IPS DF 6.9 (cell line): Measurements from ENCODE around the gene VWA2.

Source experiments
- DNase-seq: peaks from one replicate; pipeline ENCODE4 v3.0.0-alpha.2; 2013; ENCODE audit warnings: low read depth, low spot score
- H3K27ac ChIP-seq: one replicate; pipeline ENCODE4 v1.5.1; 2013; ENCODE audit warnings: low read length, control low read depth
- H3K27me3 ChIP-seq: 2 replicates; pipeline ENCODE4 v1.6.1; 2013; ENCODE audit warnings: mild to moderate bottlenecking, low read length; ENCODE audit not compliant: control insufficient read depth, insufficient read depth
- H3K36me3 ChIP-seq: 2 replicates; pipeline ENCODE4 v1.6.1; 2013; ENCODE audit warnings: low read length; ENCODE audit not compliant: control insufficient read depth, insufficient read depth
- H3K4me1 ChIP-seq: 2 replicates; pipeline ENCODE4 v1.6.1; 2013; ENCODE audit warnings: low read length; ENCODE audit not compliant: control insufficient read depth, insufficient read depth
- H3K4me3 ChIP-seq: 2 replicates; pipeline ENCODE4 v1.5.1; 2013; ENCODE audit warnings: mild to moderate bottlenecking, low read length
- H3K9me3 ChIP-seq: 2 replicates; pipeline ENCODE4 v1.6.1; 2013; ENCODE audit warnings: low read length, inconsistent platforms; ENCODE audit not compliant: control insufficient read depth, insufficient read depth
- WGBS: extraction: QIAGEN DNeasy Blood & Tissue Kit; methylation state at CpG from one replicate; pipeline ENCODE4 v1.1.7; 2013; ENCODE audit warnings: mixed read lengths, missing lambda C conversion rate; ENCODE audit not compliant: insufficient read length, insufficient coverage; 5-methylcytosine and 5-hydroxymethylcytosine counted together

VWA2 gene

GRCh38 chr10:114274616-114275453 lies 35.8 kb downstream of the VWA2 start:
- no CpG with 5 or more reads among the region's 16 CpGs for WGBS
- no peaks in the 10 kb centered on the region for H3K36me3 ChIP-seq
- no peaks in the 10 kb centered on the region for H3K4me1 ChIP-seq
- no peak overlapping the region for H3K27ac ChIP-seq
- DNase-seq = no peak
- H3K9me3 ChIP-seq = no peaks in the 10 kb centered on the region
- H3K4me3 ChIP-seq = no peak overlapping the region
- H3K27me3 ChIP-seq = no peaks in the 10 kb centered on the region

DNA sequence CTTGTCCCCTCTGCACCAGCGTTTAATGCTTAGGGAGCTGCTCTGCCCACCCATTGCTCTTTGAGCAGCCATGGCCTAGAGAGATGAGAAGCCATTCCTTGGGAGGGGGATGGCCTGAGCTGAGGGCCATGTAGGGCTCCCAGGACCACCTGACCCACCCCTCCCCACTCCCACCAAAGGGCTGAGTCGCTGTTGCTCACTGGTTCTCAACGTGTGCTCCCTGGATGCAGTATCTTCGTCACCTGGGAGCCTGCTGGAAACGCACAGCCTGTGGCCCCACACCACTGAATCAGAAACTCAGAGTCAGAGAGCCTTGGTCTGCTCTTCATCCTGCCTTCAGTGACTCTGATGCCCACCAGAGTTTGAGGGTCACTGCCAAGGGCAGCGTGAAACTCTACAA lies 37.0 kb downstream of the VWA2 start:
- WGBS = no CpG with 5 or more reads among the region's 6 CpGs
- Histone ChIP-seq H3K36me3 (no peaks in the 10 kb centered on the region), H3K27ac (no peak overlapping the region), H3K4me3 (no peak overlapping the region), H3K27me3 (no peaks in the 10 kb centered on the region), H3K4me1 (no peaks in the 10 kb centered on the region), H3K9me3 (no peaks in the 10 kb centered on the region)
- DNase-seq = no peak

DNA sequence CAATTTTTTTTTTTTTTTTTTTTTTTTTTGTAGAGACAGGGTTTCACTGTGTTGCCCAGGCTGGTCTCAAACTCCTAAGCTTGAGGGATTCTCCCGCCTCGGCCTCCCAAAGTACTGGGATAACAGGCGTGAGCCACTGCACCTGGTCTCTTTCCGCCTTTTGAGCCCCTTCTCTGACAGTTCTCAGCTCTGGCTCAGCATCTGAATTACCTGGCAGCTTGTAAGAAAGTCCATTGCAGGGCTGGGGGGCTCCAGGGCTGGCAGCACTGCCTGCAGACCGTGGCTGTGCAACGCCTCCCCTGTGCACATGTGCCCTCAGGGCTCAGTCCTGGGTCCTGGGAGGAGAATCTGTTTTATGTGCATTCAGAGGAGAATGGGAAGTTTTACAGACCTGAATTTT lies 37.6 kb downstream of the VWA2 start:
- Histone ChIP-seq H3K36me3 (no peaks in the 10 kb centered on the region), H3K4me3 (no peak overlapping the region), H3K9me3 (no peaks in the 10 kb centered on the region), H3K4me1 (no peaks in the 10 kb centered on the region), H3K27ac (no peak overlapping the region), H3K27me3 (no peaks in the 10 kb centered on the region)
- WGBS = no CpG with 5 or more reads among the region's 6 CpGs
- no peak for DNase-seq

GRCh38 chr10:114278140-114278883 lies 39.3 kb downstream of the VWA2 start:
- WGBS = no CpG with 5 or more reads among the region's 22 CpGs
- H3K4me3 ChIP-seq = no peak overlapping the region
- no peaks in the 10 kb centered on the region for H3K4me1 ChIP-seq
- H3K36me3 ChIP-seq = no peaks in the 10 kb centered on the region
- no peak for DNase-seq
- H3K27me3 ChIP-seq = no peaks in the 10 kb centered on the region
- no peaks in the 10 kb centered on the region for H3K9me3 ChIP-seq
- H3K27ac ChIP-seq = no peak overlapping the region

GRCh38 chr10:114278884-114279191 lies 39.8 kb downstream of the VWA2 start:
- H3K9me3 ChIP-seq = no peaks in the 10 kb centered on the region
- no peak overlapping the region for H3K27ac ChIP-seq
- H3K4me3 ChIP-seq = no peak overlapping the region
- H3K27me3 ChIP-seq = no peaks in the 10 kb centered on the region
- no peak for DNase-seq
- no peaks in the 10 kb centered on the region for H3K4me1 ChIP-seq
- WGBS = no CpG with 5 or more reads among the region's 4 CpGs
- H3K36me3 ChIP-seq = no peaks in the 10 kb centered on the region

GRCh38 chr10:114279289-114279688 lies 40.2 kb downstream of the VWA2 start:
- no peak for DNase-seq
- Histone ChIP-seq H3K27me3 (no peaks in the 10 kb centered on the region), H3K36me3 (no peaks in the 10 kb centered on the region), H3K9me3 (no peaks in the 10 kb centered on the region), H3K4me1 (no peaks in the 10 kb centered on the region), H3K27ac (no peak overlapping the region), H3K4me3 (no peak overlapping the region)
- no CpG with 5 or more reads among the region's 4 CpGs for WGBS

DNA sequence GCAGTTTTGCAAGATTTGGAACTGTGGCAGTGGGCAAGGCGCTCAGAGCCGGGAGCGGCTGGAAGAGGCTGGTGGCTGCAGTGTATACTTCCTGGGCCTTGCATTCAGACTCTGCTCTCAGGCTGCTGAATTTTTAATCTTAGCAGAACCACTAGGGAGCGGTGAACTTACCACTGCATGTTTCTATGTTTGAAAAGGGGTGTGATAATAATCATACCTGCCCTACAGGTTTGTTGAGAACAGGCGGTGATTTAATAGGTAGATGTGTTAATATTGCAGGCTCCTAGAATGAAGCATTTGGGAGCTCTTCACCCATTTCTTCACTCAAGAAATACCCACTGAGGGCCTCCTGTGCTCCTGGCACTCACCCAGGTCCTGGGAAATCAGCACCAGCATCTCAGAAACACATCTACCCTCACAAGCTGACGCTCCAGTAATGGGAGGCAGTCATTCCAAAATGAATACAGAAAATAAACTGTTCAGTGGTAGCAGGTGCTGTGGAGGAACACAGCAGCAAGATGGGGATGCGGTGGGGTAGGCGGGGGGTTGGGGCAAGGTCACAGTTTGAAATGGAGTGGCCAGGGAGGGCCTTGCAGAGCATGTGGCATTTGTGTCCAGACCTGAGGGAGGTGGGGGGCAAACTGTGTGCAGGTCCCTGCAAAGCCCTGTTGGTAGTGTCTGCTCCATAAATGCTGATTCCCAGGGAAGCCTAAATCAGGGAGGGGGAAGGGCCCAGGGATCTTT lies 41.0 kb downstream of the VWA2 start:
- WGBS = no CpG with 5 or more reads among the region's 8 CpGs
- H3K27me3 ChIP-seq = no peaks in the 10 kb centered on the region
- no peaks in the 10 kb centered on the region for H3K9me3 ChIP-seq
- no peaks in the 10 kb centered on the region for H3K36me3 ChIP-seq
- no peaks in the 10 kb centered on the region for H3K4me1 ChIP-seq
- H3K4me3 ChIP-seq = no peak overlapping the region
- DNase-seq = no peak
- no peak overlapping the region for H3K27ac ChIP-seq

GRCh38 chr10:114281006-114281405 lies 42.0 kb downstream of the VWA2 start:
- Histone ChIP-seq H3K9me3 (no peaks in the 10 kb centered on the region), H3K4me1 (no peaks in the 10 kb centered on the region), H3K4me3 (no peak overlapping the region), H3K36me3 (no peaks in the 10 kb centered on the region), H3K27me3 (no peaks in the 10 kb centered on the region), H3K27ac (no peak overlapping the region)
- no CpG with 5 or more reads among the region's 7 CpGs for WGBS
- no peak for DNase-seq

DNA sequence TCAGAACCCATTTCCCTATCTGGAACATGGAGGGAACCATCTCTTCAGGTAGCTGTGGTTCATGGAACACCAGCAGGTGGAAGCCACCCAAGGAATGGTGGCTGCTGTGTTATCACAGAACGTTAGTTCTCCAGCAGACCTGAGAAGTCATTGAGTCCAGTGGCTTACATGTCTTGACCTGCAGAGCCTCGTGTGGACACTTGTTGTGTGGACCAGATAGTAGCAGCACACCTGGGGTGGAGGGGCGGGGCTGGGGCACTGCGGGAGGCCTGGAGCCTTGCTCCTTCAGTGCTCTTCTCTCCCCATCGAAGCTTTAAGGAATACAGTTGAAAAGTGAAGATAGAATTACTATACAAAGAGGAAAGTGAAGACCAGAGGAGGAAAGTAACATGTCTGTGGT lies 42.4 kb downstream of the VWA2 start:
- Histone ChIP-seq H3K9me3 (no peaks in the 10 kb centered on the region), H3K27me3 (no peaks in the 10 kb centered on the region), H3K4me3 (no peak overlapping the region), H3K27ac (no peak overlapping the region), H3K36me3 (no peaks in the 10 kb centered on the region), H3K4me1 (no peaks in the 10 kb centered on the region)
- no peak for DNase-seq
- WGBS = no CpG with 5 or more reads among the region's 5 CpGs

DNA sequence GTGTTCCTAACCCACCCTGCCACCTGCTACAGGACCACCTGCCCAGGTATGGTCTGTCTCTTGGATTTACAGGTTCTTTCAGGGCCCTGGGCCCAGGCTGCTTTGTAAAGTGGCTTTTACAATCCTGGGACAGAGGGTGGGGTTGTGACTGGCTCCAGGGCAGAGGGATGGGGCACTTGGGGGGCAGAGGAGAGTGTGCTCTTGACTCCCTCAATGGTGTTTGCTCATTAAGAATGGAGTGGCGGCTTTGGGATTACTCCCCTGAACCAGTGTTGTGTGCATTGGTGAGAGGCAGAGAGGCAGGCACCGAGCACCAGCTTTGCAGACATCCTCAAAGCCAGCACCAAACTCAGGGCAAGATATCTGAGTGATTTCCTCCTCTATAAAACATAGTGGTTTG lies 43.5 kb downstream of the VWA2 start:
- WGBS = no CpG with 5 or more reads among the region's 2 CpGs
- DNase-seq = no peak
- H3K4me3 ChIP-seq = no peak overlapping the region
- no peaks in the 10 kb centered on the region for H3K36me3 ChIP-seq
- H3K27ac ChIP-seq = no peak overlapping the region
- H3K4me1 ChIP-seq = no peaks in the 10 kb centered on the region
- H3K27me3 ChIP-seq = no peaks in the 10 kb centered on the region
- H3K9me3 ChIP-seq = no peaks in the 10 kb centered on the region
